Stimulated activated CD8-positive, alpha-beta memory T cell treated with anti-CD3 and anti-CD28 coated beads, Interleukin-7, amount 100 ng/mL, for 24 hours (primary cell): ENCODE measurements around the gene GOLT1A.
"Not testable (repeated sequence)": the region's sequence is repeated elsewhere in the genome, so short reads cannot be mapped to it uniquely, and the experiment has no call there.

Experiments
- DNase-seq: peaks from one replicate; pipeline ENCODE4 v3.0.0-alpha.2; 2020; ENCODE audit warnings: low read depth

Gene GOLT1A

DNA sequence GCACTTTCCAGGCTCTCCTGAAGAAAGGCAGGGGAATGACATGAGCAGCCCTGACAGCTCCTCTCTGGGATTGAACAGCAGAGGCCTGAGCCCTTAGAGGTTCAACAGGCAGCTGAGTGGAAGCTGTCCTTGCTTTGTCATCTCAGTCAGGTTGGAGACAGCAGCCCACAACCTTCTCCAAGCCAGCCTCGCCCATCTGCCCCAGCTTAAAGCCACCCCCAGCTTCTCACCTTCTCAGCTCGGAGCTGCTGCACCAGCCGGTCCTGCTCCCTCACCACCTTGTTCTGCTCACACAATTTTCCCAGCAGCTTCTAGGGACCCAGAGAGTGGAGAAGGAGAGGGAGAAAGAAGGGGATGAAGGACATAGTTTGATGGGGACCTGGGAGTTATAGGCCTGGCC, 35.2 kb upstream of the GOLT1A start:
- no peak for DNase-seq

DNA sequence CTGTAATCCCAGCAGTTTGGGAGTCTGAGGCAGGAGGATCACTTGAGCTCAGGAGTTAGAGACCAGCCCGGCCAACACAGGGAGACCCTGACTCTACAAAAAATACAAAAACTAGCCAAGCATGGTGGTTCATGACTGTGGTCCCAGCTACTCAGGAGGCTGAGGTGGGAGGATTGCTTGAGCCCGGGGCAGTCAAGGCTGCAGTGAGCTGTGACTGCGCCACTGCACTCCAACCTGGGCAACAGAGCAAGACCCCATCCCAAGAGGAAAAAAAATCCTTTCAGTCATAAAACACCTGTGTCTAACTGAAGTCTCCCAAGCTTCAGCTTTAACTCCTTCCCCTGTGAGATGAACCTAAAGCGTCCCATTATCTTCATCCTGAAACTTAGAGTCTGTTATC, 33.1 kb upstream of the GOLT1A start:
- no peak for DNase-seq

DNA sequence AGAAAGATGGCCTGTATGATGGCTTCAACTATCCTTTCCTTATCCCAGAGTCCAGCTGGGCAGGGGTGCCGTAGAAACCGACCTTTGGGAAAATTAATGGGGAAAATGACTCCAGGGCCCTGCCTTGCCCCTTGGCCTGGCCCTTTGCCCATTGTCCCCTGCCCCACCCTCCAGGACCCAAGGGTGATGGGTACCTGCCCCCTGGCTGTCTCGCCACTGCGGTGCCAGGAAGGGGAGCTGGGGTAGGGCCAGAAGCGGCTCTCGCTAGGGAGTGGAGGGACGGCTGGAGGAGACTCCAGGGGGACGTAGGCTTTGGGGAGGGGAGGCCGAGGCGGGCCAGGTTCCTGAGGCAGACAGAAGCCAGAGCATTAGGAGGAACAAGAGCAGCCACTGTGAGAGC, 29.1 kb upstream of the GOLT1A start:
- no peak for DNase-seq

DNA sequence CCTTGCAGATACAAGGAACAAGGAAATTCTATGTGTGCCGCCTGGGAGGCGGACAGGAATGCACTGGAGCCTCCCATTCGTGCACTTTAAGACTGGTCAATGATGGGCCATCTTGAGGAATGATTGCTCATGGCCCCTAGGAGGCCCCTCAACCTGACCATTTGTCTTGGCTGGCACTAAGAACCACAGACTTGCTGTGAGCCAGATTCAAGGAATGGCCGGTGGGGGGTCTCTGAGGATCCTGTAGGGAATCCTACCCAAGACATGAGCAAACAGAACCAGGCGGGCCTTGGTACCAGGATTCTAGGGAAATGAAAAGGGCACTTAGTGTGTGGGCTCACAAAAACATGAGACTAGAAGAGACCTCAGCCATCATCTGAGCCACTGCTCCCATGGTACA, 28.1 kb upstream of the GOLT1A start:
- no peak for DNase-seq

DNA sequence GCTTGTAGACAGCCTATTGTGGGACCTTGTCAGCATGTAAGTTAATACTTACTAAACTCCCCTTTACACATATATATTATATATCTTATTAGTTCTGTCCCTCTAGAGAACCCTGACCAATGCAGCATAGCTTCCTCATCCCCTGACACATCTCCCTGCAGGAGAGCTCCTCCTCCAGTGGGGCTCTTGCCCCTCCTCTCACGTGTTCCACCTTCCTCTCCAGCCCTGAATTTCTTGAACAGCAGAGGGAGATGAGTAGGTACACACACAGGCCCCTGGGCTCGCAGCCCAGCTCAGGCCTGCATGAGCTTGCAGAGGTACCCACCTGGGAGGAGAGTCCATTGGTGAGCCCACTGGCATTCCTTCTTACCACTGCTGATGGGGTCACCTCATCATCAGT, 27.3 kb upstream of the GOLT1A start:
- DNase-seq = no peak

DNA sequence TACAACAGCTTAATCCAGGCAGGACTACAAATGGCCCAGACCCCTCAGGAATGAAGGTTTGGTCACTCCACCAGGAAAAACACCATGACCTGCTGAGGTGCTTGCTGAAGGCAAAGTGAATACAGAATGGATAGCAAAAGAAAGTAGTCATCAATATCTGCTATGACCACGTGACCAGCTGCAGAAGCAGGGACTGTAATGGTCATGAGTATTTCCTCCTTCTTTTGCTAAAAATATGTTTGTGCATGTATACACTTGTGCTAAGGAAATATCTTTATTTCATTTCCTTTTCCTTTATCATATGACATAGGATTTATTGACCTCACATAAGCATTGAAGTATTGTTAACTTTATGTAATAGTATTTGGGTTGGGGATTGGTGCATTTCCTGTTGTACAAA, 26.4 kb upstream of the GOLT1A start:
- no peak for DNase-seq

DNA sequence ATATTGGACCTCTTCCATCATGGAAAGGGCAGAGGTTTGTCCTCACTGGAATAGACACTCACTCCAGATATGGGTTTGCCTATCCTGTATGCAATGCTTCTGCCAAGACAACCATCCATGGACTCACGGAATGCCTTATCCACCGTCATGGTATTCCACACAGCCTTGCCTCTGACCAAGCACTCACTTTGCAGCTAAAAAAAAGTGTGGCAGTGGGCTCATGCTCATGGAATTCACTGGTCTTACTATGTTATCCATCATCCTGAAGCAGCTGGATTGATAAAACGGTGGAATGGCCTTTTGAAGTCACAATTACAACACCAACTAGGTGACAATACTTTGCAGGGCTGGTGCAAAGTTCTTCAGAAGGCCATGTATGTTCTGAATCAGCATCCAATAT, 25.6 kb upstream of the GOLT1A start:
- not testable (repeated sequence) for DNase-seq

DNA sequence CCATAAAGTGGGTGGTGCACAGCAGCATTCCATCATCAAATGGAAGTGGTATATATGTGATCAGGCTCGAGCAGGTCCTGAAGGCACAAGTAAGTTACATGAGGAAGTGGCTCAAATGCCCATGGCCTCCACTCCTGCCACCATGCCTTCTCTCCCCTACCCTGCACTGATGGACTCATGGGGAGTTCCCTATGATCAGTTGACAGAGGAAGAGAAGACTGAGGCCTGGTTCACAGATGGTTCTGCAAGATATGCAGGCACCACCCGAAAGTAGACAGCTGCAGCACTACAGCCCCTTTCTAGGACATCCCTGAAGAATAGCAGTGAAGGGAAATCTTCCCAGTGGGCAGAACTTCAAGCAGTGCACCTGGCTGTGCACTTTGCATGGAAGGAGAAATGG, 24.7 kb upstream of the GOLT1A start:
- not testable (repeated sequence) for DNase-seq

DNA sequence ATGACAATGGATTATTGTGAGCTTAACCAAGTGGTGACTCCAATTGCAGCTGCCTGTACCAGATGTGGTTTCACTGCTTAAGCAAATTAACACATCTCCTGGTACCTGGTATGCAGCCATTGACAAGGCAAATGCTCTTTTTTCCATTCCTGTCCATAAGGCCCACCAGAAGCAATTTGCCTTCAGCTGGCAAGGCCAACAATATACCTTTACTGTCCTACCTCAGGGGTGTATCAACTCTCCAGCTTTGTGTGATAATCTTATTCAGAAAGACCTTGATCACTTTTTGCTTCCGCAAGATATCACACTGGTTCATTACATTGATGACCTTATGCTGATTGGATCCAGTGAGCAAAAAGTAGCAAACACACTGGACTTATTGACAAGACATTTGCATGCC, 23.7 kb upstream of the GOLT1A start:
- DNase-seq = not testable (repeated sequence)

DNA sequence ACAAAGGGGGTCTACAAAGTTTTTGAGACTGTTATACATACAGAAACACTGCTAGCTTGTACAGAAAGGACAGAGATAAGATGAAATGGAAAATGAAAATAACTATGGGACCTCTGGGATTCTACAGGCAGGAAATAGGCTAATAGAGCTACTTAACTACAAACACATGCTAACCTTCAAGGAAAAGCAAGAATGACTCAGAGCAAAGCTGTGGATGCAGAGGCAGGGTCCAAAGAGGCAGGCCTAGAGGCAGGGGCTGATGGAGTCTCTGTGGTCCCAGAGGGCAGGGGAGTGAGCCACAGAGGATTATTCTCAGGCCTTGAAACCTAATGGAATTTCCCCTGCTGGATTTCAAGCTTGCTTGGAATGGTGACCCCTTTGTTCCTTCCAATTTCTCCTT, 18.7 kb upstream of the GOLT1A start:
- no peak for DNase-seq

DNA sequence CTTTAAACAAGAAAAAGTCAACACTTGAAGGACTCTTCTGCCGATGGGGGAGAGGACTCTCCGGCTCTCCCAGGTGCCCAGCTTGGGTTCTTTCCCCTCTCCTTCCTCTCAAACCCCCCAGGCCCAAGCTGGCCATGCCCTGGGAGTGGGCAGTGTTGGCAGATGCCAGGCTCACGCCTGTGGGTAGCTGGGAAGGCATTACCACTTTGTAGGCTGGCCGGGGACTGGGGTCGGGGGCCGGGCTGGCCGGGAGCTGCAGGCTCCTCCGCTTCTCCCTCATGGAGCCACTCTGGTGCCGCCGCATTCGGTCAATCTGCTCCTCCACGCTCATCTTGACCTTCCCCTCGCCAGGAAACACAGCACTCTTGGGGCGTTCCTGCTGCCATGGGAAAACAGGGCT, 16.4 kb upstream of the GOLT1A start:
- DNase-seq = no peak

DNA sequence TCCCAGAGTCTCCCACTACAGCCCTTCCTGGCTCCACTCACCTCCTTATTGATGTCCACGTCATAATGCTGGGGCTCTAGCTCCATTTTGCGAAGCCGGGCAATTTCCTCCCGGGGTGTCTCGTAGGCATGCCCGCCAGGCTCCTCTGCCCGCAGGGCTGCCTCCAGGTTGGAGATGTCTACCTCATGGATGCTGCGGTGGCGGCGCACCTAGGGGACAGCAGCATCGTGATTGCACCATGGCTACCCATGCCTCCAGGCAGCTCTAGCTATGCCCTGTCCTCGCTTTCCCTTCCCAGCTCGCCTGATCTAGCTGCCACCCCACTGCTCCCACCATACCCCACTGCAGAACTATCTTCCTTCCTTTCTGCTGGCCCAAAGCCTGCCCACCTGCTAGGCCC, 15.1 kb upstream of the GOLT1A start:
- DNase-seq = no peak

DNA sequence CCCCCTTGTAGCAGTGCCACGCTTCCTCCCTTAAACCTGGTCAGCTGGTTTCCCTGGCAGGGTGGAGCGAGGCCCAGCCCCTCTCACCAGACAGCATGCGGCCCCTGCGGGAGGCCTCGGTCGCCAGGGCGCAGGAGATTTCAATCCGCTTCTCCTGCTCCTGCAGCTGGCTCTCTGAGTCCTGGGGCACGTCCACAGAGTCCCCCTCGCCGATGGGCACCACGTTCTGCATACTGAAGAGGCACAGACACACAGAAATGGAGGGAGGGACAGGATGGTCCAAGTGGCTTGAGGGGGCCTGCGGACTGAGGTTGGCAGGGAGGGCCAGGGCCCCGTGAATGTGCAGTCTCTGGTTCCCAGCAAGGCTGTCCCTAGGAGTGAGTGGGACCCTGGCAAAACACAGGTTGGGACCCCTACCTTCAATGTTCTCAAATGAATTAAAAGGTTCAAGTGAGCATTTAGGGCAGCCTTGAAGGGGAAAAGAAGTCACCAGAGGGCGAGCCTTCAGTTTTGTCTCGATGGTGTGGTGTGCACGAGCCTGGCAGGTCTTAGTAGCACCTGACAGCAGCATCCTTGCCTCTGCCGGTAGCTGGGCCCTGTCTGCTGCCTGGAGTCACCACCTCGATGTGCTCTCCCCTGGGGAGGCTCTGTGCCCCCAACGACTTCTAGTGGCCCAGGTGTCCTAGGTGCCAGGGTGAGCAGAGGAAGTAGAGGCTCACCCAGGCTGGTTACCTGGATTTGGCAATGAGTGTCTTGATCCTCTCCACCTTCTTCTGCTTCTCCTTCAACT, 14.4 kb upstream of the GOLT1A start:
- DNase-seq = no peak

DNA sequence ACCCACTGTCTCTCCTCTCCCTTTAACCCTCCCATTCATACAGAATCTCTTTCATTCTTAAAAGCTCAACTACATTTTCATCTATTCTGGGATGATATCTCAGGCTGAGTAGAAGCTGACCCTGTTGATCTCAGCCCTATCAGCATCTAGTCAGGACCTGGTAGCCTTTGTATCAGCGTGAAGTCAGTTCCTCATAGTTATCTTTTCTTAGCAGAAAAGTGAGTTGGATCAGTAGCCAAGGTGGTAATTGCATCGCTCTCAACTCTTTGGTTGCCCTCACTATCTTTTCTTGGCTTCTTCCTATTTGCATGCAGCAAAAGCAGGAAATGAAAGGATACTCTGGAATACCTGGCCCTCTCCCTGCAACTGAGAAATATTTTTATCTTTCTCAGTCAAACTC, 13.6 kb upstream of the GOLT1A start:
- DNase-seq = no peak

DNA sequence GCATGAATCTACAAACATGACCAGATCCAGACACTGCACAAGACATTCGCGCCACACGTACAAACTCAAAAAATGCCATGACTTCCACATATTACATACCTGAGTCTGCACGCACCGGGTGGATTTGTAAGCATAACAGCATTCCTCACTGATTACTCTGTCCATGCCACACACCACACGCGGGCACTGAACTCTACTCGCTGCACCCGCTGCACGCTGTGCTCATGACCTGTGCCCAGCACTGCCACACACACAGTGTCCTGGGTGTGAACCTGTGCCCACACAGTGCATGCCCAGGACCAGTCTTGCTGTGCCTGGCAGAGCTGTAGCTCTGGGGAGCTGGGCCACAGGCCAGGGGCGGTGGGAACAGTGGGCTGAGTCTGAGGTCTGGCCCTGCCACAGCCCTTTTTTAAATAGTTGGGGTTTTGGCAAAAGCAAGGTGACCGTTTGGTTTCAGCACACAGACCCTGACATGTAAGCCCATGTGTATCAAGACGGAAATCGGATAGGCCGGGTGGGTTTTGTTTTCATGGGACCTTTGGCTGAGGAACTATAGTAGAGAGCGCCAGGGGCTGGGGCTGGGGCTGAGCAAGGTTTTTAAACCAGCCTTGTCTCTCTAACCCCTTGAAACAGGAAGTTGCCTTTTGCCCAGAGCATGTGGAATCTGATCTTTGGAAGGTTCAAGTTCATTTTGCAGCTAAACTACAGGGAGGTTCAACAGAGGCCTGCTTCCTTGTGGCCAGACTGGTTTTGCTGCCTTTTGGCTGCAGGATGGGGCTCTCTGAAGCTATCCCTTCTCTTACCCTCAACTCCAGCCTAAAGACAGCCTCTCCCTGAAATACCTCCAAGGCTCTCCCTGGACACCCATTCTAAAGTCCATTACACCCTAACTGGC, 12.3 kb upstream of the GOLT1A start:
- DNase-seq = no peak

DNA sequence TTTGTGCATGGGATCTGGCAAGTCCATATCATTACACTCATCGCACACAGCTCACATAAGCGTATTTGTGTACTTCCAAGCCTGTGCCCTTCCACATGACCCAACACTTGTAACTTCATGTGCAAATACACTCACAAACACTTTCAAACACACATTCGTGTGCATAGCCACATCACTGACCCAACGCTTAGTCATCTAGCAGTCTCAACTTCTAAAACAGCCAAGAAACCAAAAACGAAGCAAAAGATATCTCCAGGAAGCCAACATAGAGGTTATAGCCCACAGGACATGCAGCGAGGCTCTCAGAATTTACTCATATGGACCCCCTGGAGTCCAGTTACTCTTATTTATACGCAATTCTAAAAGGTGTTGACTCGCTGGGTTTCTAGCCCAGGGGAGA, 10.9 kb upstream of the GOLT1A start:
- no peak for DNase-seq

DNA sequence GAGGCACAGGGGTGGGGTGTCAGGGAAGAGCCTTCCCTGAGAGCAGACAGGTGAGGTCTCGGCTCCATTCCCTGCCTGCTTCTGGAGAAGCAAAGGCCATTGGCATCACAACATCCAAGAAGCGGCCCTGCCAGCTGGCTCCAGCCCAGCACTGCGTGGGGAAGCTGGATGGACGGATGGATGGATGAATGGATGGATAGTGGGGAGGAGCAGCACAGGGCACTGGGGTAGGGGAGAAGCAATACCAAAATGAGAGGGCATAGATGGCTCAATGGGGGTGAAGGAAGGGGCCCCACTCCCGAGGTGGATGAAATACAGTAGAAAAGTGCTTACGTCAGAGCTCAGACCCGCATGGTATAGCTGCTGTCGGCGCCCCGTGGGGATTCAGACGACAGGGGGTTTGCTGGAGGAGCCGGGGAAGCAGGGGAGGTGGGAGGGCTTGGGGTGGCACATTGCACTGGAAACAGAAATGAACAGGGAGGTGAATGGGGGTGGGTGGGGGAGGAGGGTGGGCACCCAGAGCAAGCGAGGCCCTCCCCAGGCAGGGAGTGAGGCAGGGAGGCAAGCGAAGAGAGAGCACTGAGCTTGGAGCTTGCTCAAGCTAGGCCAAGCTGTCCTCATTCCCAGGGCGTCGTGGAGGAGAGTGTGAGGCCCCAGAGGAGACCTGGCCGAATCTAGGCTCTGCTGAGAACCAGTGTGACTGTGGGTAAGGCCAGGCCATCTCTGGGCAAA, 9.5 kb upstream of the GOLT1A start:
- no peak for DNase-seq

DNA sequence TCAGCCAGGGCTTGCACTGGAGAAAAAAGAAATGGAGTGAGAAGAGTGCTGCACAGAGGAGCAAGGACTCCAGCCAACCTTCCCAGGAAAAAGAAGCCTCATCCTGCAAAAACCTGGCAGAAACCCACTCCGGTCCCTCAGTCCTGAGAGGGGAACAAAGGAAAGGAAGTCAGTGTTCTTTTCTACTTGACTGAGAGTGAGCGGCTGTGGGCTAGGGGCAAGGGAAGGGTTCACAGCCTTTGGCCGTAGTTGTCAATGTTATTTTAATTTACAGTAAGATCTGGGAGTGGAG, 8.9 kb upstream of the GOLT1A start:
- no peak for DNase-seq

DNA sequence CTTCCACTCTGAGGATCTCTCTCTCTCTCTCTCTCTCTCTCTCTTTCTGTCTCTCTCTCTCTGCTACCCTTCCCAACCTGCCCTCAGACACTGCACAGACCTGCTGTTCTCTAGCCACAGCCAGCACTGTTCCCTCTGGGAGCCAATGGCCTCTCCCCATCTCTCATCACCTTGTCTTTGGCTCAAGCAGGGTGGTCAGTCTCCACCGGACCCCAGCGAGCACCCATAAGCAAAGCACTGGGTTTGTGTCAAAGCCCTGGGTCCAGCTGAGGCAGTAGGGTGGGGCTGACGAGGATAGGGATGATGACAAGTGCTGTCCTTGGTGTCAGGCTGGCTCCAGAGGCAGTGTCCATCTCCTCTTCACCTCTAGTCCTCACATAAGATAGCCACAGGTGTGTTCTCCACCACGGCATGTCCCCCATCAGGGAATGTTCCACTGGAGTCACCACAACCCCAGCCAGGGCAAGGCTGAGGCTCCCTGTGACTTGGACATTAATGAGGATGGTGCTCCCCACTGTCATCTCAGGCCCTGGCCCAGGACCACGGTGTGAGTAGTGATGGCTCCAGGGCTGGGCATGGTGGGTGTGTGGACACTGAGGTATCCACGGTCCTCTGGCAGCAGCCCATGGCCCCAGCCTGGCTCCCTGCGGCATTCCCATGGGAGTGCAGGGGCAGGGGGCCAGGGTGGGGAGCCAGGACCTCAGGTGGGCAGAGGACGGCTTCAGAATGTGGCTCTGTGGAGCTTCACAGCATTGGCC, 8.4 kb upstream of the GOLT1A start:
- no peak for DNase-seq

DNA sequence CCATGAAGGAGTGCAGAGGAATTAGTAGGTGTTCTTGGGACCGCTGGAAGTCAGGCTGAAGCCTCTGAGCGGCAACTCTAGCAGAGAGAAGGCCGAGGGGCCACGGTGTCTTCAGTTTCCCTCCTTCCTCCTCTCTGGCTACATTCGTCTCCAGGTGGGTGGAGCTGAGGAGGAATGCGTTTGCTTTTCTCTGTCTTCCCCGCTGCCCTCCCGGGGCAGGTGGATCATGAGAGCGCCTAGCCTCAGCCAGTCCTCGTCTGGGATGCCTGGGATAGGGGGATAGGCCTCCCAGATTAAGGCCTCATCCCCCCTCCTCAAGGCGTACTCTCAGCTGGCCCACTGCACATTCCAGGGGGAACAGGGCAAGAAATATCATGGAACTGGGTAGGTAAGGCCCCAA, 7.5 kb upstream of the GOLT1A start:
- no peak for DNase-seq

DNA sequence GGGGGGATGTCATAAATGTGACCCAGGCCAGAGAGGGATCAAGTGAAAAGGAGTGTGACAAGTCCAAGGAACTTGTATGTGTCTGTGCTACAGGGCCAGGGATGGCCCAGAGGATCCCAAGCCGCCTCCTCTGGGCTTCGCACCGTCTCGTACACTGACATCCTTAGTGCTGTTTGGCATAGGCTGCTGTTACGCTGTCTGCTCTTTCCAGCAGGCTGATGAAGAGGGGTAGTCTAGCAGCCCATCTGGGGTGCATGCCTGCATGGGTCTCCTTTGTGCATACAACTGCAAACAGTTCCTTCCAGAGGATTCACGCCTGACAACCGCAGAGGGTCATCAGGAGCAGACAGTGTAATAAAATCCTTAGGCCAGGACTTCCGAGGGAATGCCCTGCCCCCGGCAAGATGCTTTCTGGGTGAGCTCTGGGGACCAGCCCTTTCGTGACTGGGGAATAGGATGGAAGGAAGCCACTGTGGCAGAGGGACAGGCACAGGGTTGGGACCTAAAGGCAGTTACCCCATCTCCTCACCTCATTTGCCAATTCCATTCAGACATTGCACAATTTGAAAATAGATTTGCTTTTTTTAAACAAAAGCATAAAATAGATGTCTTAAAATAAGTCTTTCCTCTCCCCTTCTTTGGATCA, 6.3 kb upstream of the GOLT1A start:
- no peak for DNase-seq

DNA sequence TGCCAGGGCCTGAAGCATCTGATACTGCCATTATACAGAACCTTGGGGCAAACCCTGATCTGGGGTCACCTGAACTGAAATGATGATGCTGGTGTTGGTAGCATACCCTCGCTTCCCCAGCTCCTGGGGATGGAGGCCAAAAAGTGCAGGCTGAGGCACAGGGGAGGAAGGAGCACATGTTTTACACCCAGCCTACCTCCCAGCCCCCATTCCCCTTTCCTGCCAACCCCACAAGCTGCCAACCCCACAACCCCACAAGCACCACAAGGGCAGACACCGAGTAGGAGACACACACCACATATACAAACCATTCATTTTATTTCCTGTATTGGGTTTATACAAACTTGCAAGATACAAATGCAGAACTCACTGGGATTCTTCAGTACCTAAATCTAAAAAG, 4.8 kb upstream of the GOLT1A start:
- no peak for DNase-seq
